AG09309 (cell line): ENCODE data around the gene HYAL1.
A peak's percentile ranks its signal among the peaks of the same experiment; 100 is the strongest.

ENCODE experiments used
- DNase-seq: peaks from one replicate; pipeline ENCODE4 v3.0.0-alpha.2; 2010; ENCODE audit warnings: low read depth
- H3K4me3 ChIP-seq: 2 replicates; pipeline ENCODE4 v1.5.1; 2011; ENCODE audit warnings: mild to moderate bottlenecking, low read depth, low read length, moderate library complexity; ENCODE audit not compliant: control insufficient read depth
- TF ChIP-seq, protein P1 (sequence below): IDR thresholded peaks from 2 replicates; pipeline ENCODE4 v1.5.1; 2011; ENCODE audit warnings: mild to moderate bottlenecking, low read depth, low read length, inconsistent platforms; ENCODE audit not compliant: insufficient read depth, control insufficient read depth; ENCODE audit errors: missing control alignments

The HYAL1 gene

DNA sequence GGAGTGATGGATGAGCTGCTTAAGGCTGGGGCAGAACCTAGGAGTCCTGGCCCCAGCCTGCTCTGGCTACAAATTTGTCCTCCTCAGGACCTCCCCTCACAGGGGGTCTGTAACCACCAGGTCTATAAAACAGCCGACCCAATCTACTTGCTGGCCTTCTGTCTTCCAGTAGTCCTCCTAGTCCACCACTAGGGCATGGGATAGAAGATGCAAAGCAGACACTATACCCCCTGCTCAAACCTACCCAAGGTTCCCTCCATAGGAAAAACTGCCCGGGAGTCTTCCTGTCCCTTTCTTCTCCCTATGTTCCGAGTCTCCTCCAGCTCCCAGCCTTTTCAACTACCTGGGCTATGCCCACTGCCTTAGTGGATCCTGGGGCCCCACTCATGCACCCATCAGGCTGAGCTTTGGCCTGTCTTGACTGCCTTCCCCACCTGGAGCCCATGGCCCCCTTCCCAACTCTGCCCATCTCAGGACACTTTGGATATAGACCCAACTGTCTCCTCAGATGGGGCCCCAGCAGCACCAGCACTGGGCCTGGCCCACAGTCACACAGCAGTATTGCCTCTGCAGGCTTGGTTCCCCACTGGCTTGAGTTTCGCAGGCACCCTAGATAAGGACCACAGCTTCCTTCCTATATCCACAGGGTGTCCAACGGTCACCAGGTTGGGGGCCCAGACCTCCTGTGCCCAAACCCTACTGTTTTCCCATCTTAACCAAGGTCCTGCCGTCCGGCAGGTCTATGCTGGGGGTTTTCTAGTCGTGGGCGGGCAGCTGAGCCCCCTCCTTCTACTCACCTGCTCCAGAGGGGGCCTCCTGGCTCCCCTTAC, 5.3 kb downstream of the HYAL1 start:
- DNase-seq: no peak
- peak overlapping the region; percentile 68 for H3K4me3 ChIP-seq
- TF ChIP-seq, protein P1, sequence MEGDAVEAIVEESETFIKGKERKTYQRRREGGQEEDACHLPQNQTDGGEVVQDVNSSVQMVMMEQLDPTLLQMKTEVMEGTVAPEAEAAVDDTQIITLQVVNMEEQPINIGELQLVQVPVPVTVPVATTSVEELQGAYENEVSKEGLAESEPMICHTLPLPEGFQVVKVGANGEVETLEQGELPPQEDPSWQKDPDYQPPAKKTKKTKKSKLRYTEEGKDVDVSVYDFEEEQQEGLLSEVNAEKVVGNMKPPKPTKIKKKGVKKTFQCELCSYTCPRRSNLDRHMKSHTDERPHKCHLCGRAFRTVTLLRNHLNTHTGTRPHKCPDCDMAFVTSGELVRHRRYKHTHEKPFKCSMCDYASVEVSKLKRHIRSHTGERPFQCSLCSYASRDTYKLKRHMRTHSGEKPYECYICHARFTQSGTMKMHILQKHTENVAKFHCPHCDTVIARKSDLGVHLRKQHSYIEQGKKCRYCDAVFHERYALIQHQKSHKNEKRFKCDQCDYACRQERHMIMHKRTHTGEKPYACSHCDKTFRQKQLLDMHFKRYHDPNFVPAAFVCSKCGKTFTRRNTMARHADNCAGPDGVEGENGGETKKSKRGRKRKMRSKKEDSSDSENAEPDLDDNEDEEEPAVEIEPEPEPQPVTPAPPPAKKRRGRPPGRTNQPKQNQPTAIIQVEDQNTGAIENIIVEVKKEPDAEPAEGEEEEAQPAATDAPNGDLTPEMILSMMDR: no peak

DNA sequence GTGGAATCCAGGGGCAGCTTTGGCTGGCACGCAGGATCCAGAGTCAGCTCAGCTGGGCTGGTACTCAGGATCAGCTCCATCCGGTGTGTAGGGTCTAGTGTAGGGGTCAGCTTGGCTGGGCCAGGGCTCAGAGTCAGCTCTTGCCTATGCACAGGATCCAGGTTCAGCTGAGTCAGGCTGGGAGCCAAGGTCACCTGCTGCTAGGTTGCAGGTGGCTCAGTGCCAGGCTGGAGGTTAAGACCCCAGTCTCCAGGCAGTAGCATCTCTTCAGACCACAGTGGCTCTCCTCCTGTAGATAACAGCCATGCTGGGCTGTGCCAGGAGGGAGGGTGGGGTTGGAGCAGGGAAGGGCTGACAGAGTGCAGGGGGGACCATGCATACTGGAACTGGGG, 6.0 kb downstream of the HYAL1 start:
- no peak for DNase-seq
- no peak overlapping the region for H3K4me3 ChIP-seq
- TF ChIP-seq, protein P1: no peak

DNA sequence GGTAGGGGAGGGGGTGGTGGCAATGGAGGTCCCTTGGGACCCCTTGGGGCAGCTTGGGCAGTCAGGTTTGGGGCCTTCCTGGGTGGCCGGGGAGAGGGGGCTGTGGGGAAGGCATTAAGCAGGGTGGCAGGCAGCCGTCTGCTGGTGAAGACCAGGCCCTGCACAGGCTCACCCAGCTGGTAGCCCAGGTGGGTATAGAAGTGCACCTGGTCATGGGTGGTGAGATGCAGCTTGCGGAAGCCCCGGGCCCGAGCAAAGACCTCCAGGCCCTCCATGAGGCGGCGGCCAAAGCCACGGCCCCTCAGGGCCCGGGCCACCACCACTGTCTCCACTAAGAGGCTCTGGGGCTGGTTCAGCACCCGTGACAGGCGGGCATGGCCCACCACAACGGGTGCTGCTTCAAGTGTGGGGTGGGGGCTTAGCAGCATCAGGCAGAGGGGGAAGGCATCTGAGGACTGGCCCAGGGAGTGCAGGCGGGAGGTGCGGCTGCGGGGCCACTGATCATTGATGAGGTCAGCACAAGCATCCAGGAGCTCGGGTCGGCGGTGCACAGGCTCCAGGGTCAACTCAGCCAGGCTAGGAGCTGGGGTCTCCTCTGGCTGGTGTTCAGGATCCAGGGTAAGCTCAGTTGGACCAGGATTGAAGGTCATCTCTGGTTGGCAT, 6.5 kb downstream of the HYAL1 start:
- DNase-seq: no peak
- TF ChIP-seq, protein P1: no peak
- no peak overlapping the region for H3K4me3 ChIP-seq

DNA sequence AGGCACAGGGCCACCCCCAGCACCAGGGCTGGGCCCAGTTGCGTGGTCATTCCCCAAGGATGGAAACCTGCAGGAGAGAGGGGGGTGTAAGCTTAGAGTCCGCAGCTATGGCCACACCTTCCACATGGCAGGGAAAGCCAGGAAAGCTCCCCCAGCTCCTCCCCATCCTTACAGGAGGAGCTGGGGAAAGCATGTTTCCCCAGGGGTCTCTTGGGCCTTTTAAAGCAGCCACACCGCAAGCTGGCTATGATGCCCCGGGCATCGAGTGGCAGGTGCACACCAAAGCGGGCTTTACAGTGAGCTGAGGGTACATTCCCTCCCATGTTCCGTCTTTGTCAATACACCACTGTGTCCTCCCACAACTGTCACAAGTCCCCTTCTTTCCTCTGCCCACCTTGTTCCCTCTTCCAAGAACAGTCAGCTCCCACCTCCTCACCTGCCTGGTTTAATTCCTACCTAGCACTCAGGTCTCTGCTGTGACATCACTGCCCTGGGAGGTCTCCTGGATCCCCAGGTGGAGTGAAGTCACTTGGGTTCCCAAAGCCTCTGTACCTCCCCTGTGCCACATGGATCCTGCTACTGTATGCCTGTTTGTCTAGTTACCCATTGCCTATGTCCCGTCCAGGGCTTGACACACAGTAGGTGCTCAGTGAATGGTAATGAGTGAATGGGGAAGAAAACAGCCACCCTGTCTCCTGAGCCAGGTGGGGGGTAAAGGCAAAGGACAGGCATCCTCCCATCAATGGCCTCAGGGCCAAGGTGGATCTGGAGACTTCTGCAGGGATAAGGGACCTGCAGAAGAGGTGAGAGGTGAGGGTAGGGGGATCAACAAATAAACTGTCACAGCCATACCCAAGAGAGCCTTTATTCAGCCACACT, 7.6 kb downstream of the HYAL1 start:
- H3K4me3 ChIP-seq: no peak overlapping the region
- TF ChIP-seq, protein P1: no peak
- DNase-seq: no peak

DNA sequence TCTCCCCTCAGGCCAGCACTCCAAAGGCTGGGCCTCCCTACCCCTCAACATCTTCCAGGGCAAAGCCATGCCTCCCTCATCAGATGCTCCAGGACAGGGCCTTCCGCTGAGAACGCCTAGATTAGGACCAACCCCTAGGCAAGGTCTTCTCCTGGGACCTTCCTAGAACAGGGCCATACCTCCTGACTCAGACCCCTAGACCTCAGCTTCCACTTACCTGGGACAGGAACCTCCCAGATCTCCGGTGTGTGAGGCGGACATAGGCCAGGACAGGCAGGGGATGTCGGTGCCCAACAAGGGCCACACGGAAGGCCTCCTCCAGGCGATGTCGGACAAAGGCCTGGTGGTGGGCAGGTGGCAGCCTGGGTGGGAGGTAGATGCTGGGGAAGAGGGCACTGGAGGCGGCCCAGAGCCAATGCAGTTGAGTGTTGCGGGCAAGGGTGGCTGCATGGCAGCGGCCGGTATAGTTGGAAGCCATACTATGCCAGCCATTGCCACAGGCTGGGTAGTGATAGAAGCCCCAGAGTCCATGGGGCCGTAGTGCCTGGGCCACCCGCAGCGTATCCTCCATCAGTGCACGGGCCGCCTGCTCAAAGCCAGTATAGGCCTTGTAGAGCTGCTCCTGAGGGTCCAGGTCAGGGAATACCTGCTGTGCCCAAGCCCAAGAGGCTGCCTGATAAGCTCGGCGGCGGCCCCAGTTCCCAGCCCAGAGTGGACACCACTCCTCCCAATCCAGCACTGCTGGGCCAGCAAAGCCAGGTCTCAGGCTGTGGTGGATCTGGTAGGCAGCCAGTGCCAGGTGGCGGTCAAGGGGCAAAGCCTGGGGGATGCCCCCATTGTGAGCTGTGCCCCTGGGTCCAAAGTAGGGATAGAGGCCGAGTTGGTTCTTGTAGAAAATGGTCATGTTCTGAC, 8.6 kb downstream of the HYAL1 start:
- TF ChIP-seq, protein P1: no peak
- no peak for DNase-seq
- no peak overlapping the region for H3K4me3 ChIP-seq
